ENCODE measurements around the gene ANKZF1. TPM values are rescaled to one million over a fixed set of nuclear protein-coding genes. Genes with fewer than 3 reads are reported as not detected.
A peak's percentile ranks its signal among the peaks of the same experiment; 100 is the strongest.

ANKZF1 gene
- total and polyA plus RNA-seq, 2 of the 4 experiments (the other 2 are of a cell fraction) = 18.6 to 33.8 TPM

DNA sequence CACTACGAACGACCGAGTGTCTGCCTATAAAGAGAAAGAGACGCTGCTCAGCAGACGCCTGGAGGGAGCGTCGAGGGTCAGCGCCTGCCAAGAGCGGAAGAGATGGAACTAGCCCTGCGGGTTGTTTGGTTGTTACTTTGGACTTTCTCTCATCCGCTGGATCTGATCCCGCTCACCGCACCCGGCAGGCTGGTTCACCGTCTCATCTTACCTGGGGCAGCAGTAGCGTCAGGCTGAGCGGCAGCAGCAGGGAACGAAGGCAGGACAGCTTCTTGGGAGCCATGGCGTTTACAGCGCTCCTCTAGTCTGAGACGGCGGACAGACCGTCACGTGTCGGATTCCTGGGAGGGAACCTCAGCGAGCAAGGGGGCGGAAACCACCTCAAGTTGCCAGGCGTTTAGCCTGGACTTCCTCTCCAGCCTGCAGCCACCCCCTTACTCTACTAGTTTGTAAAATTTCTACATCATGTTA lies 13.7 kb downstream of the ANKZF1 start:
- Histone ChIP-seq H3K27me3 (ENCODE audit: control insufficient read depth, insufficient read depth, low read length) (no peaks in the 10 kb centered on the region), H3K23ac (ENCODE audit: low read depth, low read length) (no peak overlapping the region), H2BK120ac (ENCODE audit: low read depth, low read length) (no peak overlapping the region), H2BK15ac (ENCODE audit: low read depth, low read length) (no peak overlapping the region), H2AFZ (replicated peaks; ENCODE audit: low read length, poor library complexity) (peak overlapping the region; percentile 75), H3K4me2 (ENCODE audit: low read depth, low read length) (no peak overlapping the region), H3K9ac (ENCODE audit: low read depth, low read length) (no peak overlapping the region), H4K8ac (ENCODE audit: low read depth in 2 of 2, low read length in 2 of 2) (peak overlapping the region in 1 of 2 experiments; percentile 57; a peak in 2 of 4 replicates), H3K9me3 (ENCODE audit: control insufficient read depth, insufficient read depth, low read length) (no peaks in the 10 kb centered on the region), H3K4me3 (ENCODE audit: insufficient read depth, low read depth, low read length) (no peak overlapping the region), H3K36me3 (ENCODE audit: control insufficient read depth, insufficient read depth, low read length) (peaks cover 15% of the 10 kb centered on the region; the same call in 1 of the 2 replicates), H2AK9ac (replicated peaks; ENCODE audit: low read depth, low read length, poor library complexity) (peak overlapping the region; percentile 50), H2AK5ac (ENCODE audit: low read depth, low read length) (no peak overlapping the region), H4K5ac (ENCODE audit: low read depth, low read length) (no peak overlapping the region), H3K79me1 (ENCODE audit: low read depth in 1 of 2, low read length in 2 of 2) (peaks cover 23 to 40% of the 10 kb centered on the region in 2 experiments), H4K20me1 (ENCODE audit: insufficient read depth, low read length) (no peaks in the 10 kb centered on the region), H3K18ac (ENCODE audit: low read depth, low read length) (no peak overlapping the region), H3K4me1 (ENCODE audit: control insufficient read depth, insufficient read depth, low read length) (peaks cover 7% of the 10 kb centered on the region), H4K91ac (ENCODE audit: insufficient read depth, low read depth, low read length) (no peak overlapping the region), H3K4ac (ENCODE audit: low read depth, low read length) (no peak overlapping the region), H3K9me1 (ENCODE audit: insufficient read depth, low read length) (peaks cover 26% of the 10 kb centered on the region), H3K14ac (replicated peaks; ENCODE audit: low read depth, low read length) (no peak overlapping the region), H3K56ac (ENCODE audit: extremely low read depth, insufficient read depth, low read length) (no peak overlapping the region), H2BK20ac (ENCODE audit: low read depth, low read length) (no peak overlapping the region), H3K27ac (ENCODE audit: insufficient read depth, low read length) (no peak overlapping the region), H2BK5ac (ENCODE audit: low read depth, low read length, poor library complexity, severe bottlenecking) (no peak overlapping the region)
- 47% methylated on average over 24 of the region's 28 CpGs; no CpG with 5 or more reads in 1 of the 2 experiments for WGBS, 2 experiments (ENCODE audit: extremely low coverage in 2 of 2, insufficient read length in 1 of 2)
- CTCF ChIA-PET = interaction anchor here (3.0 kb wide), 1 partner anchor 52 kb away, joined by 14 read pairs; no protein-coding TSS in a partner anchor
- intact Hi-C loops (cut with micrococcal nuclease) = no loop called here
- in situ Hi-C loops (cut with MboI; ENCODE audit: low sequenced_read_pairs) = no loop called here
- no peak for TF ChIP-seq CEBPB (IDR thresholded peaks at IDR 0.05; ENCODE audit: low read depth, low read length)
- TF ChIP-seq POLR2A (IDR thresholded peaks at IDR 0.05; ENCODE audit: low read depth, low read length) = no peak
- peak; percentile 56; the same call in 1 of the 2 replicates for TF ChIP-seq USF2 (IDR thresholded peaks at IDR 0.05; ENCODE audit: low read depth, low read length)
- dilution Hi-C loops (cut with HindIII; ENCODE audit: low sequenced_read_pairs, unreplicated experiment) = no loop called here
- POLR2A ChIA-PET (ENCODE audit: unreplicated experiment) = no interaction called here
- no peak for ATAC-seq (ENCODE audit: low read depth)
- no peak for DNase-seq
- no TSS peak for BruUV-seq (replicated peaks)
